PFSK-1 (cell line): ENCODE results near the gene OPN4.

Source experiments
- POLR2AphosphoS5 ChIP-seq: IDR thresholded peaks from 2 replicates; pipeline ENCODE4 v1.6.1; 2012; ENCODE audit warnings: low read depth, mild to moderate bottlenecking, control low read depth, low read length, moderate library complexity
- TAF1 ChIP-seq: IDR thresholded peaks from 2 replicates; pipeline ENCODE4 v1.6.1; 2012; ENCODE audit warnings: low read length, control low read depth, borderline replicate concordance; ENCODE audit not compliant: insufficient read depth
- TF ChIP-seq, protein P1 (sequence below), 2 experiments: IDR thresholded peaks; 2 replicates each; pipeline versions ENCODE4 v1.6.1 to v1.8.0; 2011 to 2012; ENCODE audit warnings: low read depth in 2 of 2, low read length in 2 of 2, control low read depth in 1 of 2, inconsistent platforms in 1 of 2, mild to moderate bottlenecking in 1 of 2, moderate library complexity in 1 of 2; ENCODE audit not compliant: insufficient read depth in 1 of 2

DNA sequence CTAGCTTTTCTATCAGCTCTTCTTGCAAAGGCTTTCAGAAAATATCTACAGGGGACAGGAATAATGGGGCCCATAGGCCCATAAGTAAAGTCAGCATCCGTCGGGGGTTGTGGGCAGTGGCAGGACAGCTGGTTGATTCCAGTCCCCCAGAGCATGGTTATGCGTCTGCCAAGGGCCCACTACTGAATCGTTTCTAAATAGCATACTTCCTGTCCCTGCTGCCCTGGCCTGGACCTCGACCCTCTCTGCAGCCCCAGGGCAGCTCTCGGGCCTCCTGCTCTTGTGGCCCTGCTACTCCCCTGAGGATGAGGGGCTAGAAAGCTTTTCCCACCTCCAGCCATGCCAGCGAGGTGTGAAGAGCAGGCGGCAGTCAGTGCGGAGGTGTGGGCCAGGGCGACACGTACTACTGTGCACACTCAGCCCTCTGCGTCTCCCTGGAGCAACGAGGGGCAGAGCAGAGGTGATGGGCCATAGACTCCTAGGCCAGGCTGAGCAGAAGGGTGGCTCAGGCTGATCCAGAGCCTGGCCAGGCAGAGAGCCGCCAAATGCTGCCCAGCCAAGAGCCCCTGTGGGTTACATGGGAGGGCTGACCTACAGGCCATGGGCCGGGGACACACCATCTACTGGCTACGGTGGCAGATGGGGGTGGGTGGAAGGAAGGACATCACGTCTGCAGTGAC, 4.7 kb upstream of the OPN4 start:
- TF ChIP-seq POLR2AphosphoS5 (no peak), TAF1 (no peak)
- TF ChIP-seq, protein P1, sequence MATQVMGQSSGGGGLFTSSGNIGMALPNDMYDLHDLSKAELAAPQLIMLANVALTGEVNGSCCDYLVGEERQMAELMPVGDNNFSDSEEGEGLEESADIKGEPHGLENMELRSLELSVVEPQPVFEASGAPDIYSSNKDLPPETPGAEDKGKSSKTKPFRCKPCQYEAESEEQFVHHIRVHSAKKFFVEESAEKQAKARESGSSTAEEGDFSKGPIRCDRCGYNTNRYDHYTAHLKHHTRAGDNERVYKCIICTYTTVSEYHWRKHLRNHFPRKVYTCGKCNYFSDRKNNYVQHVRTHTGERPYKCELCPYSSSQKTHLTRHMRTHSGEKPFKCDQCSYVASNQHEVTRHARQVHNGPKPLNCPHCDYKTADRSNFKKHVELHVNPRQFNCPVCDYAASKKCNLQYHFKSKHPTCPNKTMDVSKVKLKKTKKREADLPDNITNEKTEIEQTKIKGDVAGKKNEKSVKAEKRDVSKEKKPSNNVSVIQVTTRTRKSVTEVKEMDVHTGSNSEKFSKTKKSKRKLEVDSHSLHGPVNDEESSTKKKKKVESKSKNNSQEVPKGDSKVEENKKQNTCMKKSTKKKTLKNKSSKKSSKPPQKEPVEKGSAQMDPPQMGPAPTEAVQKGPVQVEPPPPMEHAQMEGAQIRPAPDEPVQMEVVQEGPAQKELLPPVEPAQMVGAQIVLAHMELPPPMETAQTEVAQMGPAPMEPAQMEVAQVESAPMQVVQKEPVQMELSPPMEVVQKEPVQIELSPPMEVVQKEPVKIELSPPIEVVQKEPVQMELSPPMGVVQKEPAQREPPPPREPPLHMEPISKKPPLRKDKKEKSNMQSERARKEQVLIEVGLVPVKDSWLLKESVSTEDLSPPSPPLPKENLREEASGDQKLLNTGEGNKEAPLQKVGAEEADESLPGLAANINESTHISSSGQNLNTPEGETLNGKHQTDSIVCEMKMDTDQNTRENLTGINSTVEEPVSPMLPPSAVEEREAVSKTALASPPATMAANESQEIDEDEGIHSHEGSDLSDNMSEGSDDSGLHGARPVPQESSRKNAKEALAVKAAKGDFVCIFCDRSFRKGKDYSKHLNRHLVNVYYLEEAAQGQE (IDR thresholded peaks at IDR 0.05; ENCODE audit: insufficient read depth in 1 of 2, low read depth in 2 of 2, low read length in 2 of 2): no peak
